Neural progenitor cell (in vitro differentiated cells): ENCODE data around the gene FRMPD1. TPM values are rescaled to one million over a fixed set of nuclear protein-coding genes. Genes with fewer than 3 reads are reported as not detected.

ENCODE experiments used
- DNase-seq: peaks from one replicate; pipeline ENCODE4 v3.0.0-alpha.2; 2016; ENCODE audit warnings: low spot score
- H2AFZ ChIP-seq: fragments of 200-600 bp; sonication (generic); replicated peaks from 2 replicates; pipeline ENCODE4 v1.6.1; 2016; ENCODE audit warnings: antibody characterized with exemption
- H3F3A ChIP-seq: fragments of 200-600 bp; sonication (generic); 2 replicates; pipeline ENCODE4 v1.6.1; 2016; ENCODE audit warnings: antibody characterized with exemption, low read depth
- H3K27ac ChIP-seq: fragments of 200-600 bp; sonication (generic); 2 replicates; pipeline ENCODE4 v1.5.1; 2016; ENCODE audit warnings: mild to moderate bottlenecking
- H3K27me3 ChIP-seq: fragments of 200-600 bp; sonication (generic); 2 replicates; pipeline ENCODE4 v1.6.1; 2016; ENCODE audit warnings: mild to moderate bottlenecking, moderate library complexity
- H3K36me3 ChIP-seq: fragments of 200-600 bp; sonication (generic); 2 replicates; pipeline ENCODE4 v1.5.1; 2016
- H3K4me1 ChIP-seq: fragments of 200-600 bp; sonication (generic); 2 replicates; pipeline ENCODE4 v1.6.1; 2016; ENCODE audit warnings: mixed run types
- H3K4me2 ChIP-seq: fragments of 200-600 bp; sonication (generic); 2 replicates; pipeline ENCODE4 v1.6.1; 2016
- H3K4me3 ChIP-seq: fragments of 200-600 bp; sonication (generic); 2 replicates; pipeline ENCODE4 v1.5.1; 2016
- H3K79me2 ChIP-seq: fragments of 200-600 bp; sonication (generic); 2 replicates; pipeline ENCODE4 v1.6.1; 2016; ENCODE audit warnings: low read depth
- H3K9ac ChIP-seq: fragments of 200-600 bp; sonication (generic); 2 replicates; pipeline ENCODE4 v1.6.1; 2016
- H3K9me3 ChIP-seq: fragments of 200-600 bp; sonication (generic); 2 replicates; pipeline ENCODE4 v1.5.1; 2016; ENCODE audit warnings: low read depth
- H4K20me1 ChIP-seq: fragments of 200-600 bp; sonication (generic); 2 replicates; pipeline ENCODE4 v1.6.1; 2016; ENCODE audit warnings: low read depth
- H3K27ac Mint-ChIP-seq: 3 replicates; pipeline ENCODE4 v1.8.0; 2021; ENCODE audit warnings: mixed read lengths
- H3K27me3 Mint-ChIP-seq: 2 replicates; pipeline ENCODE4 v1.8.0; 2022; ENCODE audit warnings: low read depth, mild to moderate bottlenecking, inconsistent platforms, moderate library complexity, mixed read lengths; ENCODE audit not compliant: insufficient read depth
- H3K36me3 Mint-ChIP-seq: 3 replicates; pipeline ENCODE4 v1.8.0; 2021; ENCODE audit warnings: mixed read lengths
- H3K4me1 Mint-ChIP-seq: 3 replicates; pipeline ENCODE4 v1.8.0; 2021; ENCODE audit warnings: mixed read lengths
- H3K4me3 Mint-ChIP-seq: 3 replicates; pipeline ENCODE4 v1.8.0; 2021; ENCODE audit warnings: mild to moderate bottlenecking, moderate library complexity, mixed read lengths
- H3K9me3 Mint-ChIP-seq: 3 replicates; pipeline ENCODE4 v1.8.0; 2020; ENCODE audit warnings: mixed read lengths
- EZH2 ChIP-seq: fragments of 200-600 bp; sonication (generic); IDR thresholded peaks from 2 replicates; pipeline ENCODE4 v1.6.1; 2017; ENCODE audit warnings: antibody characterized with exemption, mild to moderate bottlenecking, moderate library complexity
- EZH2phosphoT487 ChIP-seq: fragments of 200-600 bp; sonication (generic); IDR thresholded peaks from 2 replicates; pipeline ENCODE4 v1.6.1; 2017; ENCODE audit warnings: antibody characterized with exemption
- total RNA-seq: library from RNA; depleted of rRNA; stranded (reverse); fragments of >200 nt; gene quantifications from 2 replicates; pipeline ENCODE4 v1.2.3, GENCODE V29; 2015; ENCODE audit warnings: low replicate concordance
- TF ChIP-seq, protein P1 (sequence below): fragments of 200-600 bp; sonication (generic); IDR thresholded peaks from 2 replicates; pipeline ENCODE4 v1.5.1; 2017; ENCODE audit warnings: antibody characterized with exemption, mild to moderate bottlenecking

The FRMPD1 gene
- total RNA-seq, 1 donor from 2014 or later = not detected

DNA sequence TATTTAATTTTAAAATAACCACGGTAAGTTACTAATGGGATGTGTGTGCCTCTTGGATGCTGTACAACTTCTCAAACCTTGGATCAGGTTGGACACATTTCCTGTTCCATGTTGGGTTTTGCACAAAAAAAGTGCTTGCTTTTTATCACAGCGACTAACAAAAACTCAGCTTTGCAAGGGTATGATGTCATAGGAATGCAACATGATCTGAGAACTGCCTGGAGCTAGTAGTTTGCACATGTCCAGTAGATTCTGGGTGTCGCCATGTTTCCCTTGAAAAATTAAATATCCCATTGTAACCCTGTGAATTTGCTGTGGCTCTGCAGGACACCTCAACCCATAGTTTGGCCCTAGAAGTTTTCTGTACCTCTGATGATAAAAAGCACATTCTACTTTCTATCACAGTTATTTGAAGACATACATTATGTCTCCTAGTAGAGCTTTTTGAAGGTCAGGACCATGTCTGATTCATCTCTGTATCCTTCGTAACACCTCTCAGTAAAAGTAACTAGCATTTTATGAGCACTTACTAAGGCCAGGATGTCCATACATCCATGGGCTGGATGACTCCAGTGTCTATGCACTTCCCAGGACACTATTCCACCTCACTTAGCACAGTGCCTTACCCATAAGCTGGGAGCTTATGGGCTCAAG, 11.5 kb upstream of the FRMPD1 start:
- H3K79me2 ChIP-seq = no peaks in the 10 kb centered on the region
- no peaks in the 10 kb centered on the region for H3K9me3 ChIP-seq
- no peaks in the 10 kb centered on the region for H4K20me1 ChIP-seq
- no peak overlapping the region for H3K4me3 ChIP-seq
- H3K27ac ChIP-seq = no peak overlapping the region
- no peak overlapping the region for H3K27ac Mint-ChIP-seq
- H3K9me3 Mint-ChIP-seq = no peaks in the 10 kb centered on the region
- no peak for TF ChIP-seq EZH2phosphoT487
- no peaks in the 10 kb centered on the region for H3K36me3 ChIP-seq
- DNase-seq = no peak
- H3K27me3 Mint-ChIP-seq = peaks cover 2% of the 10 kb centered on the region
- H3K27me3 ChIP-seq = peaks cover 11% of the 10 kb centered on the region
- no peak overlapping the region for H3K4me3 Mint-ChIP-seq
- no peaks in the 10 kb centered on the region for H3F3A ChIP-seq
- no peak overlapping the region for H3K4me2 ChIP-seq
- no peaks in the 10 kb centered on the region for H3K36me3 Mint-ChIP-seq
- H3K9ac ChIP-seq = no peak overlapping the region
- no peaks in the 10 kb centered on the region for H3K4me1 Mint-ChIP-seq
- H2AFZ ChIP-seq = no peak overlapping the region
- no peaks in the 10 kb centered on the region for H3K4me1 ChIP-seq

DNA sequence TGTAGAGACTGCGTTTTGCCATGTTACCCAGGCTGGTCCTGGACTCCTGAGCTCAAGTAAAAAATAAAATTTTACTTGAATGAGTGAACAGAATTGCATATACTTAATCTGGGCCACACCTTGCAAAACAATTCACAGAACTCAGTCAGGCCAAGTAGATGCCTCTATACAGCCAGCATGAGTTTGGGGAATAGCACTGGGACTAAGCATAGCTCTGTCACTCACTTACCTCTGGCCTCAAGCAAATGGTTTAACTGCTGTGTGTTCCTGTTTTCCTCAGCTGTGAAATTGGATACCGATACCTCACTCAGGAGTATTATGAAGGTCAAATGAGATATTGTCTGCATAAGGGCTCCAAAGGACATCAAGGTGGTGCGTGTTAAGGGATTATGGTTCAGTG, 10.9 kb upstream of the FRMPD1 start:
- no peak overlapping the region for H3K4me2 ChIP-seq
- no peak for DNase-seq
- no peaks in the 10 kb centered on the region for H3K9me3 Mint-ChIP-seq
- no peaks in the 10 kb centered on the region for H3K36me3 ChIP-seq
- H3K4me1 Mint-ChIP-seq = no peaks in the 10 kb centered on the region
- no peak overlapping the region for H3K4me3 ChIP-seq
- H2AFZ ChIP-seq = no peak overlapping the region
- no peak overlapping the region for H3K27ac ChIP-seq
- H3K27ac Mint-ChIP-seq = no peak overlapping the region
- TF ChIP-seq EZH2phosphoT487 = no peak
- no peak for TF ChIP-seq EZH2
- TF ChIP-seq, protein P1, sequence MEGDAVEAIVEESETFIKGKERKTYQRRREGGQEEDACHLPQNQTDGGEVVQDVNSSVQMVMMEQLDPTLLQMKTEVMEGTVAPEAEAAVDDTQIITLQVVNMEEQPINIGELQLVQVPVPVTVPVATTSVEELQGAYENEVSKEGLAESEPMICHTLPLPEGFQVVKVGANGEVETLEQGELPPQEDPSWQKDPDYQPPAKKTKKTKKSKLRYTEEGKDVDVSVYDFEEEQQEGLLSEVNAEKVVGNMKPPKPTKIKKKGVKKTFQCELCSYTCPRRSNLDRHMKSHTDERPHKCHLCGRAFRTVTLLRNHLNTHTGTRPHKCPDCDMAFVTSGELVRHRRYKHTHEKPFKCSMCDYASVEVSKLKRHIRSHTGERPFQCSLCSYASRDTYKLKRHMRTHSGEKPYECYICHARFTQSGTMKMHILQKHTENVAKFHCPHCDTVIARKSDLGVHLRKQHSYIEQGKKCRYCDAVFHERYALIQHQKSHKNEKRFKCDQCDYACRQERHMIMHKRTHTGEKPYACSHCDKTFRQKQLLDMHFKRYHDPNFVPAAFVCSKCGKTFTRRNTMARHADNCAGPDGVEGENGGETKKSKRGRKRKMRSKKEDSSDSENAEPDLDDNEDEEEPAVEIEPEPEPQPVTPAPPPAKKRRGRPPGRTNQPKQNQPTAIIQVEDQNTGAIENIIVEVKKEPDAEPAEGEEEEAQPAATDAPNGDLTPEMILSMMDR = no peak
- H3K4me1 ChIP-seq = no peaks in the 10 kb centered on the region
- no peak overlapping the region for H3K9ac ChIP-seq
- H3K27me3 ChIP-seq = peaks cover 17% of the 10 kb centered on the region
- no peaks in the 10 kb centered on the region for H3K36me3 Mint-ChIP-seq
- peaks cover 6% of the 10 kb centered on the region for H3K27me3 Mint-ChIP-seq
- no peaks in the 10 kb centered on the region for H3K9me3 ChIP-seq
- H3F3A ChIP-seq = no peaks in the 10 kb centered on the region
- no peaks in the 10 kb centered on the region for H4K20me1 ChIP-seq
- no peaks in the 10 kb centered on the region for H3K79me2 ChIP-seq
- H3K4me3 Mint-ChIP-seq = no peak overlapping the region

DNA sequence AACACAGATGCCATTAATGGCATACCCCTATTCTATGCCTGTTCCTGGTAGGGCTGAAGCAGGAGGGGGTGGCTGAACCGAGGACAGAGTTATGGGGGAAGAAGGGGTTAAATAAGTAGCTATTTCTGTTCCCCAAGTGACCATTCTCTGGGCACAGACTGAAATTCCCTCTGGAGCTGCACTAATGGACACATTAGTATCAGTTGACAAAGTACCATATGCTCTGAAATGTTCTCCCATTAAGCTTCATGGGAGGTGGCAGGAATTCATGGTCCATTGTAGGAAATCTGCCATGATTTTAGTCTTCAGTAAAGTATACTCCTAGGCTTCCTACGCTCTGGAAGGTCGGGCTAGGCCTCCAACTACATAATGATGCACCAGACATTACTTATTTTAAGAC, 10.5 kb upstream of the FRMPD1 start:
- Histone ChIP-seq H3K79me2 (no peaks in the 10 kb centered on the region), H4K20me1 (no peaks in the 10 kb centered on the region), H3K27me3 (peaks cover 21% of the 10 kb centered on the region), H3K9me3 (no peaks in the 10 kb centered on the region), H3K9ac (no peak overlapping the region), H3K4me1 (no peaks in the 10 kb centered on the region), H3K4me2 (no peak overlapping the region), H3K4me3 (no peak overlapping the region), H3F3A (no peaks in the 10 kb centered on the region), H3K36me3 (no peaks in the 10 kb centered on the region), H2AFZ (no peak overlapping the region), H3K27ac (no peak overlapping the region)
- Mint-ChIP-seq H3K4me3 (no peak overlapping the region), H3K4me1 (no peaks in the 10 kb centered on the region), H3K9me3 (no peaks in the 10 kb centered on the region), H3K27ac (no peak overlapping the region), H3K27me3 (peaks cover 6% of the 10 kb centered on the region), H3K36me3 (no peaks in the 10 kb centered on the region)
- TF ChIP-seq EZH2 (no peak), EZH2phosphoT487 (no peak)
- TF ChIP-seq, protein P1 = no peak
- DNase-seq = no peak

DNA sequence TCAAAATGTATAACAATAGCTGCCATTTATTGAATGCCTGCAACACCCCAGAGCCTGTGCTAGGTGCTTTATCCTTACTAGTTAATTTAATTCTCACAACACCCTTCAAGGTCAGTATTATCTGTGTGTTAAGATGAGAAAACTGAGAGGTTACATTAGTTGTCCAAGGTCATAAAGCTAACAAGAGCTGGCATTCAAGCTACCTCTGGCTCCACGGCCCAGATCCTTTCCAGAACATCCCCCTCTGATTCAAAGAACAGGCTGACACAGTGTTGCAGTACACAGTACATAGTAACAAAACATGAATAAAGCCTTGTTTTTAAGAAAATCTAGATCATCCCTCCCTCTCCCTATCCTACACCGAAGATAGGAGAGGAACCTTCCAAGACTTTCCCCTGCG, 9.4 kb upstream of the FRMPD1 start:
- H3K4me1 Mint-ChIP-seq = no peaks in the 10 kb centered on the region
- Histone ChIP-seq H3K9ac (no peak overlapping the region), H2AFZ (no peak overlapping the region), H3K36me3 (no peaks in the 10 kb centered on the region), H3K79me2 (no peaks in the 10 kb centered on the region), H3K27ac (no peak overlapping the region), H3K4me2 (no peak overlapping the region), H3F3A (no peaks in the 10 kb centered on the region), H4K20me1 (no peaks in the 10 kb centered on the region), H3K4me1 (no peaks in the 10 kb centered on the region), H3K4me3 (no peak overlapping the region), H3K9me3 (no peaks in the 10 kb centered on the region), H3K27me3 (peaks cover 31% of the 10 kb centered on the region)
- peaks cover 6% of the 10 kb centered on the region for H3K27me3 Mint-ChIP-seq
- TF ChIP-seq, protein P1 = no peak
- no peak for TF ChIP-seq EZH2phosphoT487
- no peak overlapping the region for H3K4me3 Mint-ChIP-seq
- DNase-seq = no peak
- H3K9me3 Mint-ChIP-seq = no peaks in the 10 kb centered on the region
- no peak overlapping the region for H3K27ac Mint-ChIP-seq
- H3K36me3 Mint-ChIP-seq = no peaks in the 10 kb centered on the region
